GM23338 (cell line): ENCODE measurements around the gene DKK1. TPM values are rescaled to one million over a fixed set of nuclear protein-coding genes. Genes with fewer than 3 reads are reported as not detected.

Experiments used
- ATAC-seq: fragments of 200-7000 bp; cut with Tn5 transposase; 3 replicates; pipeline ENCODE4 v1.9.1; 2020
- DNase-seq: peaks from one replicate; pipeline ENCODE4 v3.0.0-alpha.2; 2015; ENCODE audit warnings: low spot score
- H2AFZ ChIP-seq: fragments of 200-600 bp; sonication (generic); 2 replicates; pipeline ENCODE4 v1.8.0; 2016; ENCODE audit warnings: antibody characterized with exemption, mild to moderate bottlenecking, moderate library complexity
- H3F3A ChIP-seq: fragments of 200-600 bp; sonication (generic); replicated peaks from 2 replicates; pipeline ENCODE4 v1.8.0; 2017; ENCODE audit warnings: antibody characterized with exemption, mixed run types, low read depth
- H3K27ac ChIP-seq: fragments of 200-600 bp; sonication (generic); 2 replicates; pipeline ENCODE4 v1.6.1; 2016; ENCODE audit warnings: low read depth
- H3K27me3 ChIP-seq: fragments of 200-600 bp; sonication (generic); 2 replicates; pipeline ENCODE4 v1.8.0; 2016; ENCODE audit warnings: mild to moderate bottlenecking, mixed run types, moderate library complexity; ENCODE audit not compliant: insufficient read depth
- H3K36me3 ChIP-seq: fragments of 200-600 bp; sonication (generic); 2 replicates; pipeline ENCODE4 v1.8.0; 2016; ENCODE audit warnings: mild to moderate bottlenecking; ENCODE audit not compliant: insufficient read depth
- H3K4me1 ChIP-seq: fragments of 200-600 bp; sonication (generic); 2 replicates; pipeline ENCODE4 v1.8.0; 2016; ENCODE audit warnings: mild to moderate bottlenecking, moderate library complexity; ENCODE audit not compliant: insufficient read depth
- H3K4me2 ChIP-seq: fragments of 200-600 bp; sonication (generic); 2 replicates; pipeline ENCODE4 v1.7.1; 2017; ENCODE audit warnings: mixed run types
- H3K4me3 ChIP-seq: fragments of 200-600 bp; sonication (generic); 2 replicates; pipeline ENCODE4 v1.6.1; 2016; ENCODE audit warnings: mixed run types
- H3K79me2 ChIP-seq: fragments of 200-600 bp; sonication (generic); replicated peaks from 2 replicates; pipeline ENCODE4 v1.8.0; 2017; ENCODE audit warnings: mild to moderate bottlenecking; ENCODE audit not compliant: insufficient read depth
- H3K9me2 ChIP-seq: fragments of 200-600 bp; sonication (generic); 2 replicates; pipeline ENCODE4 v1.8.0; 2017; ENCODE audit not compliant: insufficient read depth
- H4K20me1 ChIP-seq: fragments of 200-600 bp; sonication (generic); replicated peaks from 2 replicates; pipeline ENCODE4 v1.8.0; 2017; ENCODE audit warnings: mild to moderate bottlenecking; ENCODE audit not compliant: insufficient read depth
- H3K27ac Mint-ChIP-seq: 2 replicates; pipeline ENCODE4 v1.8.0; 2020; ENCODE audit warnings: inconsistent platforms, mild to moderate bottlenecking, moderate library complexity, mixed read lengths
- H3K27me3 Mint-ChIP-seq: 3 replicates; pipeline ENCODE4 v1.8.0; 2022; ENCODE audit warnings: low read depth, mild to moderate bottlenecking, moderate library complexity, mixed read lengths, inconsistent platforms; ENCODE audit not compliant: insufficient read depth, poor library complexity
- H3K36me3 Mint-ChIP-seq: 3 replicates; pipeline ENCODE4 v1.8.0; 2021; ENCODE audit warnings: low read depth, mild to moderate bottlenecking, inconsistent platforms, moderate library complexity, mixed read lengths
- H3K4me1 Mint-ChIP-seq: 3 replicates; pipeline ENCODE4 v1.8.0; 2020; ENCODE audit warnings: mild to moderate bottlenecking, inconsistent platforms, mixed read lengths
- H3K4me3 Mint-ChIP-seq: 3 replicates; pipeline ENCODE4 v1.8.0; 2021; ENCODE audit warnings: moderate library complexity, mild to moderate bottlenecking, inconsistent platforms, mixed read lengths
- H3K9me3 Mint-ChIP-seq: 3 replicates; pipeline ENCODE4 v1.8.0; 2020; ENCODE audit warnings: moderate library complexity, mild to moderate bottlenecking, inconsistent platforms, mixed read lengths
- EZH2 ChIP-seq: fragments of 200-600 bp; sonication (generic); IDR thresholded peaks from one replicate; pipeline ENCODE4 v1.8.0; 2017; ENCODE audit warnings: antibody characterized with exemption, mild to moderate bottlenecking, low read depth; ENCODE audit not compliant: unreplicated experiment
- NANOG ChIP-seq: IDR thresholded peaks from 2 replicates; pipeline ENCODE4 v1.6.1; 2016; ENCODE audit warnings: antibody characterized with exemption, borderline replicate concordance
- STAT1 ChIP-seq: IDR thresholded peaks from one replicate; pipeline ENCODE4 v1.6.1; 2016; ENCODE audit warnings: antibody characterized with exemption; ENCODE audit not compliant: unreplicated experiment
- ZNF331 ChIP-seq: fragments of 250-450 bp; sonication (Bioruptor Pico); IDR thresholded peaks from 2 replicates; pipeline ENCODE4 v1.5.0; 2020; ENCODE audit warnings: low read depth, mild to moderate bottlenecking, moderate library complexity
- polyA plus RNA-seq: library from polyadenylated mRNA; unstranded; fragments of >200 nt; fragmentation: Nextera tagmentation; extraction: Ambion mirVana; gene quantifications from 2 replicates; pipeline ENCODE4 v1.2.1, GENCODE V29; 2016
- total RNA-seq: library from RNA; depleted of rRNA; stranded (reverse); fragments of >200 nt; shearing (Covaris generic); gene quantifications from 2 replicates; pipeline ENCODE4 v1.2.3, GENCODE V29; 2014
- TF ChIP-seq, protein P1 (sequence below): fragments of 250-450 bp; sonication (Bioruptor Pico); IDR thresholded peaks from 2 replicates; pipeline ENCODE4 v1.5.0; 2020; ENCODE audit warnings: mild to moderate bottlenecking, moderate library complexity
- TF ChIP-seq, protein P2 (sequence below): IDR thresholded peaks from one replicate; pipeline ENCODE4 v1.6.1; 2018; ENCODE audit warnings: antibody characterized with exemption; ENCODE audit not compliant: unreplicated experiment

Gene DKK1
- total and polyA plus RNA-seq, 2 experiments from 2014 or later: 0.45 TPM; not detected in 1

DNA sequence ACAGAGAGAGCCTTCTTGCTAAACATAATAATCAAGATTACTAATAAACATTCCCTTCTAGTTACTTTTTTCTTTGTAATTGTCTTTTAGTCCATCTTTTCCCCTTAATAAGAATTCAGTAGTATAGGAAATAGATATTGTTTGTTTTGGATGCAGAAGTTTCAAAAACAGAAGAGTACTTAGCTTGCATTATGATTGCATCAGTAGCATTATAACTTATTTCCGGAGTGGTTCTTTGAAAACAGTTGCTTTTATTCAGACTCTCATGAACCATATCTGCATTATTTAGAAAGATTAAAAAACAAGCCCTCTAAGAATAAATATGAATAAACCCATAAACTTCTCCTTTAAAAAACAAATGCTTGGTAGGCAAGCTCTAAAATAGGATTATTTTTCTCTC lies 34.0 kb upstream of the DKK1 start (continued):
- TF ChIP-seq, protein P1, sequence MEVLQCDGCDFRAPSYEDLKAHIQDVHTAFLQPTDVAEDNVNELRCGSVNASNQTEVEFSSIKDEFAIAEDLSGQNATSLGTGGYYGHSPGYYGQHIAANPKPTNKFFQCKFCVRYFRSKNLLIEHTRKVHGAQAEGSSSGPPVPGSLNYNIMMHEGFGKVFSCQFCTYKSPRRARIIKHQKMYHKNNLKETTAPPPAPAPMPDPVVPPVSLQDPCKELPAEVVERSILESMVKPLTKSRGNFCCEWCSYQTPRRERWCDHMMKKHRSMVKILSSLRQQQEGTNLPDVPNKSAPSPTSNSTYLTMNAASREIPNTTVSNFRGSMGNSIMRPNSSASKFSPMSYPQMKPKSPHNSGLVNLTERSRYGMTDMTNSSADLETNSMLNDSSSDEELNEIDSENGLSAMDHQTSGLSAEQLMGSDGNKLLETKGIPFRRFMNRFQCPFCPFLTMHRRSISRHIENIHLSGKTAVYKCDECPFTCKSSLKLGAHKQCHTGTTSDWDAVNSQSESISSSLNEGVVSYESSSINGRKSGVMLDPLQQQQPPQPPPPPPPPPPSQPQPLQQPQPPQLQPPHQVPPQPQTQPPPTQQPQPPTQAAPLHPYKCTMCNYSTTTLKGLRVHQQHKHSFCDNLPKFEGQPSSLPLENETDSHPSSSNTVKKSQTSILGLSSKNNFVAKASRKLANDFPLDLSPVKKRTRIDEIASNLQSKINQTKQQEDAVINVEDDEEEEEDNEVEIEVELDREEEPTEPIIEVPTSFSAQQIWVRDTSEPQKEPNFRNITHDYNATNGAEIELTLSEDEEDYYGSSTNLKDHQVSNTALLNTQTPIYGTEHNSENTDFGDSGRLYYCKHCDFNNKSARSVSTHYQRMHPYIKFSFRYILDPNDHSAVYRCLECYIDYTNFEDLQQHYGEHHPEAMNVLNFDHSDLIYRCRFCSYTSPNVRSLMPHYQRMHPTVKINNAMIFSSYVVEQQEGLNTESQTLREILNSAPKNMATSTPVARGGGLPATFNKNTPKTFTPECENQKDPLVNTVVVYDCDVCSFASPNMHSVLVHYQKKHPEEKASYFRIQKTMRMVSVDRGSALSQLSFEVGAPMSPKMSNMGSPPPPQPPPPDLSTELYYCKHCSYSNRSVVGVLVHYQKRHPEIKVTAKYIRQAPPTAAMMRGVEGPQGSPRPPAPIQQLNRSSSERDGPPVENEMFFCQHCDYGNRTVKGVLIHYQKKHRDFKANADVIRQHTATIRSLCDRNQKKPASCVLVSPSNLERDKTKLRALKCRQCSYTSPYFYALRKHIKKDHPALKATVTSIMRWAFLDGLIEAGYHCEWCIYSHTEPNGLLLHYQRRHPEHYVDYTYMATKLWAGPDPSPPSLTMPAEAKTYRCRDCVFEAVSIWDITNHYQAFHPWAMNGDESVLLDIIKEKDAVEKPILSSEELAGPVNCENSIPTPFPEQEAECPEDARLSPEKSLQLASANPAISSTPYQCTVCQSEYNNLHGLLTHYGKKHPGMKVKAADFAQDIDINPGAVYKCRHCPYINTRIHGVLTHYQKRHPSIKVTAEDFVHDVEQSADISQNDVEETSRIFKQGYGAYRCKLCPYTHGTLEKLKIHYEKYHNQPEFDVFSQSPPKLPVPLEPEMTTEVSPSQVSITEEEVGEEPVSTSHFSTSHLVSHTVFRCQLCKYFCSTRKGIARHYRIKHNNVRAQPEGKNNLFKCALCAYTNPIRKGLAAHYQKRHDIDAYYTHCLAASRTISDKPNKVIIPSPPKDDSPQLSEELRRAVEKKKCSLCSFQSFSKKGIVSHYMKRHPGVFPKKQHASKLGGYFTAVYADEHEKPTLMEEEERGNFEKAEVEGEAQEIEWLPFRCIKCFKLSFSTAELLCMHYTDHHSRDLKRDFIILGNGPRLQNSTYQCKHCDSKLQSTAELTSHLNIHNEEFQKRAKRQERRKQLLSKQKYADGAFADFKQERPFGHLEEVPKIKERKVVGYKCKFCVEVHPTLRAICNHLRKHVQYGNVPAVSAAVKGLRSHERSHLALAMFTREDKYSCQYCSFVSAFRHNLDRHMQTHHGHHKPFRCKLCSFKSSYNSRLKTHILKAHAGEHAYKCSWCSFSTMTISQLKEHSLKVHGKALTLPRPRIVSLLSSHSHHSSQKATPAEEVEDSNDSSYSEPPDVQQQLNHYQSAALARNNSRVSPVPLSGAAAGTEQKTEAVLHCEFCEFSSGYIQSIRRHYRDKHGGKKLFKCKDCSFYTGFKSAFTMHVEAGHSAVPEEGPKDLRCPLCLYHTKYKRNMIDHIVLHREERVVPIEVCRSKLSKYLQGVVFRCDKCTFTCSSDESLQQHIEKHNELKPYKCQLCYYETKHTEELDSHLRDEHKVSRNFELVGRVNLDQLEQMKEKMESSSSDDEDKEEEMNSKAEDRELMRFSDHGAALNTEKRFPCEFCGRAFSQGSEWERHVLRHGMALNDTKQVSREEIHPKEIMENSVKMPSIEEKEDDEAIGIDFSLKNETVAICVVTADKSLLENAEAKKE: no peak
- TF ChIP-seq NANOG: no peak
- no peak for TF ChIP-seq EZH2
- TF ChIP-seq ZNF331 (CRISPR knock-in tag): no peak
- TF ChIP-seq, protein P2, sequence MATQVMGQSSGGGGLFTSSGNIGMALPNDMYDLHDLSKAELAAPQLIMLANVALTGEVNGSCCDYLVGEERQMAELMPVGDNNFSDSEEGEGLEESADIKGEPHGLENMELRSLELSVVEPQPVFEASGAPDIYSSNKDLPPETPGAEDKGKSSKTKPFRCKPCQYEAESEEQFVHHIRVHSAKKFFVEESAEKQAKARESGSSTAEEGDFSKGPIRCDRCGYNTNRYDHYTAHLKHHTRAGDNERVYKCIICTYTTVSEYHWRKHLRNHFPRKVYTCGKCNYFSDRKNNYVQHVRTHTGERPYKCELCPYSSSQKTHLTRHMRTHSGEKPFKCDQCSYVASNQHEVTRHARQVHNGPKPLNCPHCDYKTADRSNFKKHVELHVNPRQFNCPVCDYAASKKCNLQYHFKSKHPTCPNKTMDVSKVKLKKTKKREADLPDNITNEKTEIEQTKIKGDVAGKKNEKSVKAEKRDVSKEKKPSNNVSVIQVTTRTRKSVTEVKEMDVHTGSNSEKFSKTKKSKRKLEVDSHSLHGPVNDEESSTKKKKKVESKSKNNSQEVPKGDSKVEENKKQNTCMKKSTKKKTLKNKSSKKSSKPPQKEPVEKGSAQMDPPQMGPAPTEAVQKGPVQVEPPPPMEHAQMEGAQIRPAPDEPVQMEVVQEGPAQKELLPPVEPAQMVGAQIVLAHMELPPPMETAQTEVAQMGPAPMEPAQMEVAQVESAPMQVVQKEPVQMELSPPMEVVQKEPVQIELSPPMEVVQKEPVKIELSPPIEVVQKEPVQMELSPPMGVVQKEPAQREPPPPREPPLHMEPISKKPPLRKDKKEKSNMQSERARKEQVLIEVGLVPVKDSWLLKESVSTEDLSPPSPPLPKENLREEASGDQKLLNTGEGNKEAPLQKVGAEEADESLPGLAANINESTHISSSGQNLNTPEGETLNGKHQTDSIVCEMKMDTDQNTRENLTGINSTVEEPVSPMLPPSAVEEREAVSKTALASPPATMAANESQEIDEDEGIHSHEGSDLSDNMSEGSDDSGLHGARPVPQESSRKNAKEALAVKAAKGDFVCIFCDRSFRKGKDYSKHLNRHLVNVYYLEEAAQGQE: no peak
- TF ChIP-seq STAT1: no peak

DNA sequence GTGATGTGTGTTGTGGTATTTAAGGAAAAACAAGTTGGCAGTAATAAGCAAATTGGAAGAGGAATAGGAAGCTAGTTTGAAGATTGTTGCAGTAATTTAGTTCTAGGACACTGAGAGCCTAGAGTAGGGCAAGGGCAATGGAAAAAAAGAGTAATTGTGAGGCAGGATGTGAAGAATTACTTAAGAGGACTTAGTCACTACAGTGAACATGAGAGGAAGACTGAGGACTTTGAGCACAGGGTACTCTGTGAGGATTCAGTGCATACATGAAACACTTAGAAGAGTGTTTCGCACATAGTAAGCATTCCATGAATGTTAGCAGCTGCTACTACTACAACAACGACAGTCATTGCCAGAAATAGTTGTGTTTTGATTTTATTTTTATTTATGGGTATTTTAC lies 30.9 kb upstream of the DKK1 start:
- Histone ChIP-seq H2AFZ (no peak overlapping the region), H3F3A (no peaks in the 10 kb centered on the region), H3K27me3 (no peaks in the 10 kb centered on the region), H3K9me2 (no peaks in the 10 kb centered on the region), H3K4me3 (no peak overlapping the region), H3K79me2 (no peaks in the 10 kb centered on the region), H3K4me2 (no peak overlapping the region), H4K20me1 (no peaks in the 10 kb centered on the region), H3K36me3 (no peaks in the 10 kb centered on the region), H3K27ac (no peak overlapping the region), H3K4me1 (no peaks in the 10 kb centered on the region)
- H3K4me3 Mint-ChIP-seq: no peak overlapping the region
- peaks cover 2% of the 10 kb centered on the region; the same call in 1 of the 3 replicates for H3K4me1 Mint-ChIP-seq
- no peak overlapping the region for H3K27ac Mint-ChIP-seq
- no peak for ATAC-seq
- H3K9me3 Mint-ChIP-seq: peaks cover 2% of the 10 kb centered on the region; the same call in 2 of the 3 replicates
- TF ChIP-seq ZNF331 (CRISPR knock-in tag): no peak
- DNase-seq: no peak
- H3K36me3 Mint-ChIP-seq: peaks cover under 1% of the 10 kb centered on the region; the same call in 2 of the 3 replicates
- no peaks in the 10 kb centered on the region for H3K27me3 Mint-ChIP-seq
